ENCODE data around the gene LCN15. TPM values are rescaled to one million over a fixed set of nuclear protein-coding genes. Genes with fewer than 3 reads are reported as not detected.
"Not testable (repeated sequence)": the region's sequence is repeated elsewhere in the genome, so short reads cannot be mapped to it uniquely, and the experiment has no call there.

The LCN15 gene
- total RNA-seq, 1 experiment from 2014 or later = not detected

DNA sequence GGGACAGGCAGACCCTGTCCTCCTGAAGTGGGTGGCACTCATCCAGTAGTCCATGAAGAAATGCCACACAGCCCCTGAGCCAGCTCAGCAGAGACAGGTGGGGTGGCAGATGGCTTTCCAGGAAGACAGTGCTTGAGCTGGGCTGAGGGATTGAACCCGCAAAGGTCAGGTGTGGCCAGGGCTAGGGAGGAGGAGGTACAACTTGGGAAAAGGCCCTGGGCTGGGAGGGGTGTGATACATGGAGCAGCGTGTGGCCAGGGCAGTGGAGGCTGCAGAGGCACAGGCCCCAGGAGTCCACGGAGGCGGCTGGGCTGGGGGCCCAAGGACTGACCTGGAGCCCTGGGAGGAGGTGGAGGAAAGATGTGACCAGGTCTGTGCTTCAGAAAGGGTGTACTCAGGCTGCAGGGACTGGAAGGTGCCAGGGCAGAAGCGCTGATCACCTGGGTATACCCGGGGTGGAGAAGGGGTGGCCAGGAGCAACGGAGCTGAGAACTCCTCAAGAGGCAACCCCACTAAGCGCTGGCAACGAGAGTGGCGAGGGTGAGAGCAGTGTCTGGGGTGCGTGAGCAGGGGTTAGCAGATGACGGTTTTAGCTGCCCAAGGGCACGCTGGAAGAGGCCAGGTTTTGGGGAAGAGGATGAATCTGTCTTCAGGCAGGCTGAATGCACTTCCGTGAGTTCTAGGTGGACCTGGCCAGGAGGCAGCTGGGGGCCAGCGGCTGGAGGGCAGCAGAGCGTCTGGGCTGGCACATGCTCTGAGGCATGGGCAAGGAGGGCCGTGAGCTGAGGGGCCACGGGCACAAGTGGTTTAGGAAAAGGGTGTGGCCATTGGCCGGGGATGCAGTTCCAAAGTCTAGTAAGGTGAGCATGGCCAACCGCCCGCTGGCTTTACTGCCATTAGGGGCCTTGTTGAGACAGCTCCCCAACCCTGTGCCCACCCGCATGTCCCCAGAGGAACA, 39.5 kb upstream of the LCN15 start:
- Mint-ChIP-seq H3K9me3 (no peaks in the 10 kb centered on the region), H3K4me3 (peak overlapping the region in 1 of 2 experiments; percentile 25; a peak in 2 of 5 replicates), H3K36me3 (ENCODE audit: insufficient read depth in 1 of 3, low read depth in 3 of 3) (peaks cover 9 to 22% (median 15%) of the 10 kb centered on the region in 3 experiments; a peak in 6 of 7 replicates), H3K27ac (peak overlapping the region in 1 of 3 experiments; percentile 34; a peak in 1 of 7 replicates), H3K27me3 (ENCODE audit: low read depth) (peaks cover 27% of the 10 kb centered on the region), H3K4me1 (peaks cover 10 to 22% of the 10 kb centered on the region in 2 experiments)
- Histone ChIP-seq H3K14ac (ENCODE audit: insufficient read depth, low read length) (no peak overlapping the region), H3K9ac (ENCODE audit: extremely low read depth, insufficient read length, low read length) (no peak overlapping the region), H2BK120ac (ENCODE audit: low read depth, low read length, poor library complexity, severe bottlenecking) (no peak overlapping the region), H3K4me2 (ENCODE audit: insufficient read depth, insufficient read length, low read length) (no peak overlapping the region), H3K27ac (ENCODE audit: insufficient read length, low read depth, low read length) (no peak overlapping the region), H3K18ac (ENCODE audit: insufficient read length, low read depth, low read length) (no peak overlapping the region), H3K4me1 (ENCODE audit: insufficient read depth, low read length) (no peaks in the 10 kb centered on the region; the same call in 1 of the 2 replicates), H3K23me2 (ENCODE audit: insufficient read length, low read depth, low read length, poor library complexity, severe bottlenecking) (peaks cover 21% of the 10 kb centered on the region), H3K9me3 (ENCODE audit: control insufficient read depth, low read depth, low read length) (no peaks in the 10 kb centered on the region), H2BK12ac (ENCODE audit: insufficient read length, low read depth, low read length) (no peak overlapping the region), H2BK20ac (ENCODE audit: low read depth, low read length, poor library complexity, severe bottlenecking) (no peak overlapping the region), H3K27me3 (ENCODE audit: insufficient read depth, low read length) (no peaks in the 10 kb centered on the region; the same call in 1 of the 2 replicates), H3K79me1 (ENCODE audit: insufficient read depth, low read depth, low read length, poor library complexity, severe bottlenecking) (no peaks in the 10 kb centered on the region), H3K56ac (ENCODE audit: insufficient read length, low read depth, low read length) (no peak overlapping the region), H2BK15ac (ENCODE audit: low read depth, low read length) (no peak overlapping the region), H4K5ac (ENCODE audit: insufficient read length, low read depth, low read length) (no peak overlapping the region), H2AFZ (ENCODE audit: low read length) (no peak overlapping the region), H2BK5ac (ENCODE audit: insufficient read length, low read length) (no peak overlapping the region), H3K23ac (ENCODE audit: insufficient read length, low read depth, low read length) (no peak overlapping the region), H3T11ph (ENCODE audit: low read length) (no peak overlapping the region), H4K20me1 (ENCODE audit: control insufficient read depth, insufficient read depth, insufficient read length) (peaks cover 4% of the 10 kb centered on the region), H3K4ac (ENCODE audit: low read depth, low read length) (no peak overlapping the region), H2AK5ac (ENCODE audit: insufficient read length, low read length) (no peak overlapping the region), H4K91ac (ENCODE audit: insufficient read length, low read depth, low read length) (no peak overlapping the region), H4K8ac (replicated peaks; ENCODE audit: insufficient read length, low read depth, low read length) (no peak overlapping the region), H3K79me2 (ENCODE audit: insufficient read depth, low read length) (no peaks in the 10 kb centered on the region; the same call in 1 of the 2 replicates)
- DNase-seq = no peak
- no CpG with 5 or more reads among the region's 22 CpGs for WGBS (ENCODE audit: extremely low coverage, insufficient read length, low lambda C conversion rate)
- TF ChIP-seq CTCF (conservative IDR thresholded peaks at IDR 0.05) = no peak

GRCh38 chr9:136803009-136803550, 38.8 kb upstream of the LCN15 start:
- not testable (repeated sequence) for H3K4me3 Mint-ChIP-seq; H3K27ac Mint-ChIP-seq; H4K91ac ChIP-seq (ENCODE audit: insufficient read length, low read depth, low read length); H4K20me1 ChIP-seq (ENCODE audit: control insufficient read depth, insufficient read depth, insufficient read length); H2BK15ac ChIP-seq (ENCODE audit: low read depth, low read length); H3K14ac ChIP-seq (ENCODE audit: insufficient read depth, low read length); H3K18ac ChIP-seq (ENCODE audit: insufficient read length, low read depth, low read length); H3K27me3 ChIP-seq (ENCODE audit: insufficient read depth, low read length); H3K56ac ChIP-seq (ENCODE audit: insufficient read length, low read depth, low read length); H3T11ph ChIP-seq (ENCODE audit: low read length); H2BK12ac ChIP-seq (ENCODE audit: insufficient read length, low read depth, low read length); H4K5ac ChIP-seq (ENCODE audit: insufficient read length, low read depth, low read length); H3K4me1 ChIP-seq (ENCODE audit: insufficient read depth, low read length); H3K79me2 ChIP-seq (ENCODE audit: insufficient read depth, low read length); H3K9me3 ChIP-seq (ENCODE audit: control insufficient read depth, low read depth, low read length); H2BK5ac ChIP-seq (ENCODE audit: insufficient read length, low read length); H3K79me1 ChIP-seq (ENCODE audit: insufficient read depth, low read depth, low read length, poor library complexity, severe bottlenecking); H3K27ac ChIP-seq (ENCODE audit: insufficient read length, low read depth, low read length); H2BK120ac ChIP-seq (ENCODE audit: low read depth, low read length, poor library complexity, severe bottlenecking); H4K8ac ChIP-seq (replicated peaks; ENCODE audit: insufficient read length, low read depth, low read length); H2BK20ac ChIP-seq (ENCODE audit: low read depth, low read length, poor library complexity, severe bottlenecking); H2AK5ac ChIP-seq (ENCODE audit: insufficient read length, low read length); H2AFZ ChIP-seq (ENCODE audit: low read length); H3K23ac ChIP-seq (ENCODE audit: insufficient read length, low read depth, low read length); H3K4ac ChIP-seq (ENCODE audit: low read depth, low read length); H3K9ac ChIP-seq (ENCODE audit: extremely low read depth, insufficient read length, low read length); H3K4me2 ChIP-seq (ENCODE audit: insufficient read depth, insufficient read length, low read length); DNase-seq; H3K9me3 Mint-ChIP-seq
- Mint-ChIP-seq H3K4me1 (peaks cover 10 to 21% of the 10 kb centered on the region in 2 experiments), H3K36me3 (ENCODE audit: insufficient read depth in 1 of 3, low read depth in 3 of 3) (peaks cover 9 to 22% (median 15%) of the 10 kb centered on the region in 3 experiments; a peak in 6 of 7 replicates), H3K27me3 (ENCODE audit: low read depth) (peaks cover 33% of the 10 kb centered on the region)
- peaks cover 22% of the 10 kb centered on the region for H3K23me2 ChIP-seq (ENCODE audit: insufficient read length, low read depth, low read length, poor library complexity, severe bottlenecking)
- no CpG with 5 or more reads among the region's 9 CpGs for WGBS (ENCODE audit: extremely low coverage, insufficient read length, low lambda C conversion rate)
